ENCODE measurements around the gene MOCS1. TPM values are rescaled to one million over a fixed set of nuclear protein-coding genes. Genes with fewer than 3 reads are reported as not detected.

The MOCS1 gene
- total RNA-seq: 0.20 and 0.34 TPM in 2 replicates

GRCh38 chr6:39934131-39934757 lies at the start of gene MOCS1:
TSS of gene MOCS1 (minus strand) at chr6:39934462. CDS start at chr6:39934417, 45 bp downstream.
- H3K9me3 Mint-ChIP-seq: no peaks in the 10 kb centered on the region
- H3K4me1 Mint-ChIP-seq: peaks cover 5% of the 10 kb centered on the region
- H3K36me3 Mint-ChIP-seq (ENCODE audit: low read depth): no peaks in the 10 kb centered on the region
- CTCF ChIA-PET: no interaction called here
- TF ChIP-seq, protein P1, sequence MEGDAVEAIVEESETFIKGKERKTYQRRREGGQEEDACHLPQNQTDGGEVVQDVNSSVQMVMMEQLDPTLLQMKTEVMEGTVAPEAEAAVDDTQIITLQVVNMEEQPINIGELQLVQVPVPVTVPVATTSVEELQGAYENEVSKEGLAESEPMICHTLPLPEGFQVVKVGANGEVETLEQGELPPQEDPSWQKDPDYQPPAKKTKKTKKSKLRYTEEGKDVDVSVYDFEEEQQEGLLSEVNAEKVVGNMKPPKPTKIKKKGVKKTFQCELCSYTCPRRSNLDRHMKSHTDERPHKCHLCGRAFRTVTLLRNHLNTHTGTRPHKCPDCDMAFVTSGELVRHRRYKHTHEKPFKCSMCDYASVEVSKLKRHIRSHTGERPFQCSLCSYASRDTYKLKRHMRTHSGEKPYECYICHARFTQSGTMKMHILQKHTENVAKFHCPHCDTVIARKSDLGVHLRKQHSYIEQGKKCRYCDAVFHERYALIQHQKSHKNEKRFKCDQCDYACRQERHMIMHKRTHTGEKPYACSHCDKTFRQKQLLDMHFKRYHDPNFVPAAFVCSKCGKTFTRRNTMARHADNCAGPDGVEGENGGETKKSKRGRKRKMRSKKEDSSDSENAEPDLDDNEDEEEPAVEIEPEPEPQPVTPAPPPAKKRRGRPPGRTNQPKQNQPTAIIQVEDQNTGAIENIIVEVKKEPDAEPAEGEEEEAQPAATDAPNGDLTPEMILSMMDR (IDR thresholded peaks at IDR 0.05): no peak
- POLR2A ChIA-PET: no interaction called here
- H3K4me3 Mint-ChIP-seq: peak within 1 kb of the TSS; percentile 55
- H3K27me3 Mint-ChIP-seq: peaks cover 46% of the 10 kb centered on the region
- peak; percentile 34 for ATAC-seq (ENCODE audit: low read depth)
- no peak for DNase-seq
- intact Hi-C loops (cut with micrococcal nuclease): no loop called here
- H3K27ac Mint-ChIP-seq: no peak within 1 kb of the TSS

GRCh38 chr6:39984051-39984450 lies 49.8 kb upstream of the MOCS1 start:
- intact Hi-C loops (cut with micrococcal nuclease): loop anchor here (5.0 kb wide), 1 partner anchor 863 kb away; no protein-coding TSS in a partner anchor
- H3K36me3 Mint-ChIP-seq (ENCODE audit: low read depth): no peaks in the 10 kb centered on the region
- DNase-seq (no peak), ATAC-seq (ENCODE audit: low read depth) (no peak)
- no peaks in the 10 kb centered on the region for H3K4me1 Mint-ChIP-seq
- ChIA-PET CTCF (no interaction called here), POLR2A (no interaction called here)
- TF ChIP-seq, protein P1 (IDR thresholded peaks at IDR 0.05): no peak
- peaks cover 21% of the 10 kb centered on the region for H3K27me3 Mint-ChIP-seq
- H3K4me3 Mint-ChIP-seq: no peak overlapping the region
- H3K9me3 Mint-ChIP-seq: no peaks in the 10 kb centered on the region
- no peak overlapping the region for H3K27ac Mint-ChIP-seq

GRCh38 chr6:39983193-39983592 lies 48.9 kb upstream of the MOCS1 start:
- Mint-ChIP-seq H3K4me3 (no peak overlapping the region), H3K9me3 (no peaks in the 10 kb centered on the region), H3K36me3 (ENCODE audit: low read depth) (no peaks in the 10 kb centered on the region), H3K27ac (no peak overlapping the region), H3K27me3 (peaks cover 21% of the 10 kb centered on the region), H3K4me1 (no peaks in the 10 kb centered on the region)
- ChIA-PET CTCF (no interaction called here), POLR2A (no interaction called here)
- TF ChIP-seq, protein P1 (IDR thresholded peaks at IDR 0.05): no peak
- no peak for DNase-seq
- no peak for ATAC-seq (ENCODE audit: low read depth)
- intact Hi-C loops (cut with micrococcal nuclease): loop anchor here (5.0 kb wide), 1 partner anchor 864 kb away; no protein-coding TSS in a partner anchor

DNA sequence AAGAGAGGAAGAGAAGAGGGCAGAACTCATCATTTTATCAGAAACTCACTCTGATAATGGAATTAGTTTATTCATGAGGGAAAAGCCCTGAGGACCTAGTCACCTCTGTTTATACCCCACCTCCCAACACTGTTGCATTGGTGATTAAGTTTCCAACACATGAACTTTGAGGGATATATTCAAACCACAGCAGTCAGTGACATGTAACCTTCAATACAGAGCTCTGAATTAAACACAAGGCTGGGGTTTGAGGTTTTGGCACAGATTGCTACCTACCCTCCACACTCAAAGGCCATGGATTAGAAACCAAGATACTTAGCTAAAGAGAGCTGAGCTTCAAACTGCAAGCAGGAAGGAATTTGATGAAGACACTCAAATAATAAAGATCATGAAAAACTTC lies 48.5 kb upstream of the MOCS1 start:
- DNase-seq (no peak), ATAC-seq (ENCODE audit: low read depth) (no peak)
- H3K27me3 Mint-ChIP-seq: peaks cover 21% of the 10 kb centered on the region
- ChIA-PET CTCF (no interaction called here), POLR2A (no interaction called here)
- no peaks in the 10 kb centered on the region for H3K36me3 Mint-ChIP-seq (ENCODE audit: low read depth)
- intact Hi-C loops (cut with micrococcal nuclease): loop anchor here (5.0 kb wide), 1 partner anchor 865 kb away; no protein-coding TSS in a partner anchor
- H3K27ac Mint-ChIP-seq: no peak overlapping the region
- no peaks in the 10 kb centered on the region for H3K4me1 Mint-ChIP-seq
- TF ChIP-seq, protein P1 (IDR thresholded peaks at IDR 0.05): no peak
- H3K4me3 Mint-ChIP-seq: no peak overlapping the region
- H3K9me3 Mint-ChIP-seq: no peaks in the 10 kb centered on the region

DNA sequence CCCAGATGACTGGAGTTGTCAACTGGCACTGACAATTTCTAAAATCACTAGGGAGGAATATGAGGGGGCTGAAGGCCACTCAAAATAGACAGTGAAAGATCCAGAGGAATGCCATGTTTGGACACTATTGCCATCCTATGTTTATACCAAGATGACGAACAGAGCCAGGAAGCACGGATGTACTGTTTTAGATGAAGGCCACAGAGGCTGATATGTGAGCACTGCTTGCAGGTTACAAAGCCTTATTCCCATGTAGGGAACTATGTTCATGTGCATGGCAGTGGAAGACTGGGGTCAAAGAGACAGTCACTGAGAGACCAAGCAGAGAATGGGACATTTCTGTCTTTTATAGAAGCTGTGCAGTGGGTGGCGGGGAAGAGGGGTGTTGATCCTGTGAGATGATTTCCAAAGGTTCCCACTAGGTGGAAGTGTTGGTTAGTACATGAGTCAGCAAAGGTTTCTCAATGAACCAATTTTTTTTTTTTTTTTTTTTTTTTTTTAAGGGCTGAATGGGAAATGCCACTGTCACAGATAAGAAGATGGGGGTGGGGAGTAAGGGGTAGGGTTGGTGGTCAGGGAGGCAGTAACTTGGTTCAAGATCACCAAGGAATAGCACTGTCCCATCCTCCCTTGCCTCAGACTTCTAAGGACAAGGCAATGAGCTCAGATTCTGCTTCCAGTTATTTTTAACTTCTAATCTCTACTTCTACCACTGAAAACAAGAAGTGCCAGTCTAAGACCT lies 46.7 kb upstream of the MOCS1 start:
- H3K27me3 Mint-ChIP-seq: peaks cover 21% of the 10 kb centered on the region

More for the DNA sequence above, 46.7 kb upstream of the MOCS1 start:
- Mint-ChIP-seq H3K27ac (no peak overlapping the region), H3K4me3 (no peak overlapping the region), H3K4me1 (no peaks in the 10 kb centered on the region), H3K9me3 (no peaks in the 10 kb centered on the region), H3K36me3 (ENCODE audit: low read depth) (no peaks in the 10 kb centered on the region)
- POLR2A ChIA-PET: no interaction called here
- no peak for DNase-seq
- TF ChIP-seq, protein P1 (IDR thresholded peaks at IDR 0.05): no peak
- intact Hi-C loops (cut with micrococcal nuclease): loop anchor here (5.0 kb wide), 1 partner anchor 866 kb away; no protein-coding TSS in a partner anchor
- no peak for ATAC-seq (ENCODE audit: low read depth)
- CTCF ChIA-PET: interaction anchor here (1.5 kb wide), 1 partner anchor 327 kb away, joined by 4 read pairs; no protein-coding TSS in a partner anchor
